Lung (tissue), 12 donors: ENCODE data around the gene ALDH18A1. TPM values are rescaled to one million over a fixed set of nuclear protein-coding genes. Genes with fewer than 3 reads are reported as not detected.

ENCODE experiments used
- ATAC-seq: fragments of 200-7000 bp; cut with Tn5 transposase; one replicate; pipeline ENCODE4 v1.9.1; 2020; ENCODE audit warnings: moderate number of reproducible peaks; ENCODE audit not compliant: insufficient read depth, low FRiP score
- DNase-seq, 3 donors: peaks; one replicate each; pipeline ENCODE4 v3.0.0-alpha.2; 2013 to 2017
- H3K27ac ChIP-seq, 2 donors: one replicate each; pipeline ENCODE4 v1.5.1; 2013; ENCODE audit warnings: mild to moderate bottlenecking in 2 of 2, moderate library complexity in 2 of 2, control low read depth in 1 of 2, inconsistent platforms in 1 of 2, low read depth in 1 of 2, low read length in 1 of 2
- H3K27me3 ChIP-seq, 3 donors: one replicate each; pipeline ENCODE4 v1.5.1; 2013; ENCODE audit warnings: low read length in 2 of 3; ENCODE audit not compliant: control insufficient read depth in 3 of 3, insufficient read depth in 3 of 3
- H3K36me3 ChIP-seq, 4 donors: one replicate each; pipeline ENCODE4 v1.5.1; 2013; ENCODE audit warnings: low read length in 4 of 4, mild to moderate bottlenecking in 1 of 4, moderate library complexity in 1 of 4; ENCODE audit not compliant: control insufficient read depth in 4 of 4, insufficient read depth in 4 of 4
- H3K4me1 ChIP-seq, 5 donors: one replicate each; pipeline ENCODE4 v1.5.1; 2013; ENCODE audit warnings: low read length in 5 of 5, mild to moderate bottlenecking in 2 of 5, moderate library complexity in 1 of 5; ENCODE audit not compliant: control insufficient read depth in 5 of 5, insufficient read depth in 5 of 5
- H3K4me3 ChIP-seq: one replicate; pipeline ENCODE4 v1.5.1; 2013; ENCODE audit warnings: mild to moderate bottlenecking, control low read depth, moderate library complexity
- H3K9ac ChIP-seq, 2 donors: one replicate each; pipeline ENCODE4 v1.5.1; 2013; ENCODE audit warnings: low read length in 2 of 2, control low read depth in 1 of 2; ENCODE audit not compliant: insufficient read depth in 1 of 2
- H3K9me3 ChIP-seq, 4 donors: one replicate each; pipeline ENCODE4 v1.5.1; 2013; ENCODE audit warnings: low read length in 3 of 4, mild to moderate bottlenecking in 1 of 4, moderate library complexity in 1 of 4; ENCODE audit not compliant: control insufficient read depth in 4 of 4, insufficient read depth in 3 of 4
- WGBS, 2 donors: extraction: QIAGEN DNeasy Blood & Tissue Kit; methylation state at CpG; one replicate each; pipeline ENCODE4 v1.1.7; 2013; 5-methylcytosine and 5-hydroxymethylcytosine counted together
- polyA plus RNA-seq, 2 donors: library from polyadenylated mRNA; stranded (reverse); fragments of 200-250 nt; gene quantifications; one replicate each; pipeline ENCODE4 v1.2.1, GENCODE V29; 2013
- total RNA-seq, 2 donors: library from RNA; depleted of rRNA in 1 of 2; stranded (reverse); fragments of >200 nt in 1 of 2; gene quantifications; one replicate each; pipeline ENCODE4 v1.2.1, GENCODE V29; 2014 to 2021
- TF ChIP-seq, protein P1 (sequence below): IDR thresholded peaks from 2 replicates; pipeline ENCODE4 v1.5.1; 2012; ENCODE audit warnings: mild to moderate bottlenecking; ENCODE audit errors: control extremely low read depth, extremely low read depth
- donor health status: control.
- donor health status: control.
- donor health status: Bipolar disorder and iron deficiency.
- donor health status: healthy.
- donor health status: DM: yes; HTN: yes; CAD: no.

The ALDH18A1 gene
- total and polyA plus RNA-seq, 4 donors: 12.6 to 44.5 (median 30.2) TPM

DNA sequence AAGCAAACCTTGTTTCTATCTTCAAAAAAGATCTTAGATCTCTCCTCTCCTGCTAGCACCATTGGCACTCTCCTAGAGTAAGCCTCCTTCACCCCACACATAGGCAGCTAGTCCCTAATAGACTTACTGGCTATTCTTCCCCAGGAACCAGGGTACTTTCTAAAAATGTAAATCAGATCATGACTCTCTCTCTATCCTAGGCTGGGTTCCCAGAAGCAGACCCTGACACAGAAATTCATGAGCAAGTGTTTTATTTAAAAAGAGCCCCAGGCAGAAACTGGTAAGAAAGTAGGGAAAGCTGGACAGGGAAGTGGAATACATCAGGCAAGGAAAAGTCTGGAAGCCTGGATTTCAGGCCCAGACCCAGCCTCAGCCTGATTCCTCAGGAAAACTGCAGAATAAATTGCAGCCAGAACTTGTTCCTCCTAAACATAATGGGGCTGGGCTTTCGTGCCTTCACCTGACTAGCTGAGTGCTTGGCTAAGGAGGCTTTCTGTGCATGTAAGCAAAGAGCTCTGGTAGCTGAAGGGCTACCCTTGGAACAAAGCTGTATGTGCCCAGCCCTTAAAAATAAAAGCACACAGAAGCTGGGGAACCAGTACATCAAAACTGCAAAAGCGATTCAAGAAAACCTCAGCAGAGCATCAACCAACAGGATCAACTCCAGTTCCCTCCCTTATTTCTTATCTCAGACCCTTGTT lies 76.5 kb downstream of the ALDH18A1 start:
- no peak for ATAC-seq
- no peak overlapping the region for H3K9ac ChIP-seq
- H3K4me3 ChIP-seq: no peak overlapping the region
- peaks cover 0 to 4% (median 0%) of the 10 kb centered on the region in 5 donors for H3K4me1 ChIP-seq
- no peaks in the 10 kb centered on the region for H3K9me3 ChIP-seq
- TF ChIP-seq, protein P1, sequence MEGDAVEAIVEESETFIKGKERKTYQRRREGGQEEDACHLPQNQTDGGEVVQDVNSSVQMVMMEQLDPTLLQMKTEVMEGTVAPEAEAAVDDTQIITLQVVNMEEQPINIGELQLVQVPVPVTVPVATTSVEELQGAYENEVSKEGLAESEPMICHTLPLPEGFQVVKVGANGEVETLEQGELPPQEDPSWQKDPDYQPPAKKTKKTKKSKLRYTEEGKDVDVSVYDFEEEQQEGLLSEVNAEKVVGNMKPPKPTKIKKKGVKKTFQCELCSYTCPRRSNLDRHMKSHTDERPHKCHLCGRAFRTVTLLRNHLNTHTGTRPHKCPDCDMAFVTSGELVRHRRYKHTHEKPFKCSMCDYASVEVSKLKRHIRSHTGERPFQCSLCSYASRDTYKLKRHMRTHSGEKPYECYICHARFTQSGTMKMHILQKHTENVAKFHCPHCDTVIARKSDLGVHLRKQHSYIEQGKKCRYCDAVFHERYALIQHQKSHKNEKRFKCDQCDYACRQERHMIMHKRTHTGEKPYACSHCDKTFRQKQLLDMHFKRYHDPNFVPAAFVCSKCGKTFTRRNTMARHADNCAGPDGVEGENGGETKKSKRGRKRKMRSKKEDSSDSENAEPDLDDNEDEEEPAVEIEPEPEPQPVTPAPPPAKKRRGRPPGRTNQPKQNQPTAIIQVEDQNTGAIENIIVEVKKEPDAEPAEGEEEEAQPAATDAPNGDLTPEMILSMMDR: no peak
- DNase-seq: peak; percentile 11 to 62 (median 37)
- H3K27me3 ChIP-seq: no peaks in the 10 kb centered on the region
- no peaks in the 10 kb centered on the region for H3K36me3 ChIP-seq
- peak overlapping the region in 1 of 2 donors; percentile 22 for H3K27ac ChIP-seq
- WGBS, 2 donors: 58 to 66% methylated on average over 2 of the region's 2 CpGs

DNA sequence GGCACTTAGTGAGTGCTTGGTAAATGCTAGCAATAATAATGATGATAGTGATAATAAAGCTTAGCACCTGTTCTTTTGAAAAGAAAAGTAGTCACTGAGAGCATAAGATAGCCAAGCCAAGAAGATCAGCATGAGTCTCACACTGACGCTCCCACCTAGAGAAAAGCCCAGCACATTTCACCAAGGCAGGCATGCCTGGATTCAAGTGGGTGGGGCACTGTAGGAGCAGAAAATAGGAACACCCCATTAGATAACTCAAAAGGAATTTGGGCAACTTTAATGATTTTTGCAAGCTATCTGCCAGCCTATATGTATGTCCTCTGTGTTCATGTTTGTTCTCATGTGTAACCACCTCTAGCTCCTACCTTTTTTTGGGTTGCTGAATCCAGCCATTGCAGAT lies 77.2 kb downstream of the ALDH18A1 start:
- 97 to 100% methylated on average over 1 of the region's 1 CpG for WGBS, 2 donors
- Histone ChIP-seq H3K9ac (no peak overlapping the region), H3K27ac (no peak overlapping the region), H3K9me3 (peaks cover 0 to 2% (median 0%) of the 10 kb centered on the region in 4 donors), H3K36me3 (no peaks in the 10 kb centered on the region), H3K27me3 (no peaks in the 10 kb centered on the region), H3K4me1 (peaks cover 0 to 4% (median 0%) of the 10 kb centered on the region in 5 donors), H3K4me3 (no peak overlapping the region)
- TF ChIP-seq, protein P1: no peak
- DNase-seq: no peak
- ATAC-seq: no peak

DNA sequence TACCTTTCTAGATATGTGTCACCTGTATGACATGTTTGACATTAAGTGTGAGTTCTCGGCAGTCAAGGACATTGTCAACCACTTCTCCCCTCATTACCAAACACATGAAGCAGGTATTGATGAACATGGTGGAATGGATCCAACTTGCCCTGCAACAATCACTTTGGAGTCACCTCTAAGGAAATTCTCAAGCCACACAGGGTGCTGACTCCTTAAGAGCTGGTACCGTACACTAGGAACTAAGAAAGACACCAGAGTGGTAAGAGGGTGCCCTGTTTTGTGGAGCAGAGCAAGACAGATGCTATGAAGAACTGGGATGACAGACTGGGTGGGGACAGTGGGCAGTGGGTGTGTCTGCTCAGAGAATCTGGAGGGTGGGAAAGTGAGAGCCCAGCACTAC lies 77.9 kb downstream of the ALDH18A1 start:
- H3K4me1 ChIP-seq: peaks cover 0 to 5% (median 3%) of the 10 kb centered on the region in 5 donors
- no peaks in the 10 kb centered on the region for H3K27me3 ChIP-seq
- no peak overlapping the region for H3K4me3 ChIP-seq
- TF ChIP-seq, protein P1: no peak
- DNase-seq (no peak), ATAC-seq (peak; percentile 21)
- no peak overlapping the region for H3K9ac ChIP-seq
- 70 to 88% methylated on average over 2 of the region's 2 CpGs for WGBS, 2 donors
- peaks cover 0 to 2% (median 0%) of the 10 kb centered on the region in 4 donors for H3K9me3 ChIP-seq
- no peaks in the 10 kb centered on the region for H3K36me3 ChIP-seq
- no peak overlapping the region for H3K27ac ChIP-seq
